Muscle layer of colon (tissue), 2 donors: ENCODE data around the gene NPTX2.
"Not testable (repeated sequence)": the region's sequence is repeated elsewhere in the genome, so short reads cannot be mapped to it uniquely, and the experiment has no call there.

Experiments used
- H3K27ac ChIP-seq: one replicate; pipeline ENCODE4 v1.7.0; 2013; ENCODE audit warnings: low read depth, mild to moderate bottlenecking, low read length, moderate library complexity
- H3K27me3 ChIP-seq, 2 donors: one replicate each; pipeline ENCODE4 v1.7.0; 2013; ENCODE audit warnings: low read length in 2 of 2, mild to moderate bottlenecking in 2 of 2; ENCODE audit not compliant: insufficient read depth in 2 of 2, control insufficient read depth in 1 of 2
- H3K36me3 ChIP-seq: one replicate; pipeline ENCODE4 v1.7.0; 2013; ENCODE audit warnings: mild to moderate bottlenecking, low read length; ENCODE audit not compliant: insufficient read depth
- H3K4me1 ChIP-seq: one replicate; pipeline ENCODE4 v1.7.0; 2013; ENCODE audit warnings: mild to moderate bottlenecking, low read length; ENCODE audit not compliant: insufficient read depth
- H3K4me3 ChIP-seq, 2 donors: one replicate each; pipeline ENCODE4 v1.7.0; 2013; ENCODE audit warnings: low read length in 2 of 2, low read depth in 1 of 2, mild to moderate bottlenecking in 1 of 2, moderate library complexity in 1 of 2
- H3K9ac ChIP-seq: one replicate; pipeline ENCODE4 v1.7.0; 2013; ENCODE audit warnings: low read length
- H3K9me3 ChIP-seq: one replicate; pipeline ENCODE4 v1.7.0; 2013; ENCODE audit warnings: mild to moderate bottlenecking, low read length
- donor health status: abdominal sarcoma.
- donor health status: Adenocarcinoma of cecum.

Gene NPTX2, protein sequence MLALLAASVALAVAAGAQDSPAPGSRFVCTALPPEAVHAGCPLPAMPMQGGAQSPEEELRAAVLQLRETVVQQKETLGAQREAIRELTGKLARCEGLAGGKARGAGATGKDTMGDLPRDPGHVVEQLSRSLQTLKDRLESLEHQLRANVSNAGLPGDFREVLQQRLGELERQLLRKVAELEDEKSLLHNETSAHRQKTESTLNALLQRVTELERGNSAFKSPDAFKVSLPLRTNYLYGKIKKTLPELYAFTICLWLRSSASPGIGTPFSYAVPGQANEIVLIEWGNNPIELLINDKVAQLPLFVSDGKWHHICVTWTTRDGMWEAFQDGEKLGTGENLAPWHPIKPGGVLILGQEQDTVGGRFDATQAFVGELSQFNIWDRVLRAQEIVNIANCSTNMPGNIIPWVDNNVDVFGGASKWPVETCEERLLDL

DNA sequence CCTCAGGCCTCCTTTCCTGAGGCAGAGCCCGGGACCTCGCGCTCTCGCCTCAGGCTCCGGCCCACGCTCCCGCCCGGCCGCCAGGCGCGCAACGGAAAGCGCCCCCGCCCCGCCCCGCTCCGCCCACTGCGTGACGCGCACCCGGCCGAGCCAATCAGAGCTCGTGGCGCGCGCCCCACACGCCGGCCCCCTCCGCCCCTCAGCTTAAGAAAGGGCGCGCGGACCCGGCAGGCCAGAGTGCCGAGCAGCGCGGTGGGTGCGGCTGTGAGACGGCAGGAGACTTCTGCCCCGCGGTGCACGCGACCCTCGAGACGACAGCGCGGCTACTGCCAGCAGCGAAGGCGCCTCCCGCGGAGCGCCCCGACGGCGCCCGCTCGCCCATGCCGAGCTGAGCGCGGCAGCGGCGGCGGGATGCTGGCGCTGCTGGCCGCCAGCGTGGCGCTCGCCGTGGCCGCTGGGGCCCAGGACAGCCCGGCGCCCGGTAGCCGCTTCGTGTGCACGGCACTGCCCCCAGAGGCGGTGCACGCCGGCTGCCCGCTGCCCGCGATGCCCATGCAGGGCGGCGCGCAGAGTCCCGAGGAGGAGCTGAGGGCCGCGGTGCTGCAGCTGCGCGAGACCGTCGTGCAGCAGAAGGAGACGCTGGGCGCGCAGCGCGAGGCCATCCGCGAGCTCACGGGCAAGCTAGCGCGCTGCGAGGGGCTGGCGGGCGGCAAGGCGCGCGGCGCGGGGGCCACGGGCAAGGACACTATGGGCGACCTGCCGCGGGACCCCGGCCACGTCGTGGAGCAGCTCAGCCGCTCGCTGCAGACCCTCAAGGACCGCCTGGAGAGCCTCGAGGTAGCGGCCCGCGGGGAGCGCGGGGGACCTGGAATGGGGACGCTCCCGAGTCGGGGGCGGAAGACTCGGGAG, at the start of gene NPTX2:
TSS of gene NPTX2 (plus strand) at position 235 of the 909 bp plus-strand sequence. CDS start at position 412, 177 bp downstream.
- H3K4me3 ChIP-seq, result no peak within 1 kb of the TSS
- H3K36me3 ChIP-seq, result no peaks in the 10 kb centered on the region
- H3K9ac ChIP-seq, result no peak within 1 kb of the TSS
- peaks cover 0 to 17% of the 10 kb centered on the region in 2 donors for H3K27me3 ChIP-seq
- no peaks in the 10 kb centered on the region for H3K4me1 ChIP-seq
- H3K27ac ChIP-seq, result no peak within 1 kb of the TSS
- no peaks in the 10 kb centered on the region for H3K9me3 ChIP-seq

DNA sequence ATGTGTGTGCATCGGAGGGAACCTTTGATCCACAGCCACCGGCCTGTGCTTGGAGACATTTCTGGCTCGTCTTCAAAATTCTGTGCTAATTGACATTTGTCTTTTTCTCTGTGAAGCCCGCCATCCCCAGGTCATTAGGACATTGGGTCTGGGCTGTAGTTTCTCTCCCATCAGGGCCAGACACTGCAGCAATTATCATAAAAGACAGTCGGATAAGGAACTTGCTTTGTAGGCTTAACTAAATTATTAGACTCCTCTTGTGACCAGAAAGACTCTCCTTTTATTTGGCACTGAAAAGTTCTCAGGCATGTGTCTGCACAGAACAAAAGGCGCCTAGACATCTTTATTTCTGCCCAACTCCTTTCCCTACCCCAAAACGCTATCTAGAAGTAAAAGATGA, 49.1 kb upstream of the NPTX2 start:
- H3K27ac ChIP-seq, result no peak overlapping the region
- H3K4me1 ChIP-seq, result no peaks in the 10 kb centered on the region
- H3K36me3 ChIP-seq, result no peaks in the 10 kb centered on the region
- H3K9ac ChIP-seq, result no peak overlapping the region
- no peaks in the 10 kb centered on the region for H3K9me3 ChIP-seq
- H3K4me3 ChIP-seq, result no peak overlapping the region
- H3K27me3 ChIP-seq, result no peaks in the 10 kb centered on the region

DNA sequence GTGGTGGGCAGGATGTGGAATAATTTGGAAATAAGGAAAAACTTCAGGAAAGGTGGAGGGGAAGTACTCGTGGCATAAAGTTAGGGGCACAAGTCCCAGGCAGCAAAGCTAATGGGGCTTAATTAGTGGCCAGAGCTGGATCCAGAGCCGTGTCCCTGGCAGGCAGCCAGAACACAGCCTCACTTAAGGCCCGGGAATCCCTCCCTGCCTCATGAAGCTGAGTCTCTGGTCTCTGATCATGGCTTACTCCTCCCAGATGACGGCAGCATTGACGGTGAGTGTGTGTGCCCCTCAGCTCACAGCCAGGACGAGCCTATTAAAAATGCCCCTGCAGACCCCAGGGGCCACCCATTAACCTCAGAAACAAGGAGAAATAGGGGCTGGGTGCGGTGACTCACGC, 48.2 kb upstream of the NPTX2 start:
- no peak overlapping the region for H3K4me3 ChIP-seq
- H3K9me3 ChIP-seq, result no peaks in the 10 kb centered on the region
- no peaks in the 10 kb centered on the region for H3K27me3 ChIP-seq
- no peak overlapping the region for H3K27ac ChIP-seq
- H3K4me1 ChIP-seq, result no peaks in the 10 kb centered on the region
- H3K36me3 ChIP-seq, result no peaks in the 10 kb centered on the region
- H3K9ac ChIP-seq, result no peak overlapping the region

DNA sequence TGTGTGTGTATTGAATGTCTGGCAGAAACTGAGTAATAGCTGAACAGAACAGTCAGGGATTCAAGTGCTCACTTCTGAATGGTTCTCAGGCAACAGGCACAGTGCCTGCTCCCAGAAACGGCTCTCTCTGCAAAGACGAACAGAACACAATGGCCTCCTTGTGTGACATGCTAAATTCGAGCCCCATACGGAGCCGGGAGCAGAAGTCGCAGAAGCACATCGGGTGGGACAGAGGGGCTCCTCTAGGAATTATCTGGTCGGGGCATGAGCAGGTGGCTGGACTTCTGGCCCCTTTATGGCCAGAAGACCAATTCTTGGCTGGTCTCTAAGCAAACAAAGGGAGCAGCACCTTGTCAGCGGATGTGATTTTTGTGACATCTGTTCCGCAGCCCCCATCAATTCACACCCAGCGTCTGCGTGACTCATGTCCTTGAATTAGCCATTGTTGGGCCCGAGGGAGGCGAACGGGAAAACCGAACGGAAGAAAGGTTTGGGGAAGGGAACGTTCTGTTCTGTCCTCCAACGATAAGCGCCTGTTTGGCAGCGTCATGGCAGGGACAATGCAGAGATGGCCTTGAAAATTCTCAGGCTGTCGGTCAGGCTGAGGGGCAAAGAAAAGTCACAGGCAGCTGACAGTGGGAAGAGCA, 47.3 kb upstream of the NPTX2 start:
- Histone ChIP-seq H3K9ac (no peak overlapping the region), H3K36me3 (no peaks in the 10 kb centered on the region), H3K4me1 (no peaks in the 10 kb centered on the region), H3K27ac (no peak overlapping the region), H3K4me3 (no peak overlapping the region), H3K9me3 (no peaks in the 10 kb centered on the region), H3K27me3 (no peaks in the 10 kb centered on the region)

GRCh38 chr7:98571006-98571405, 46.1 kb upstream of the NPTX2 start:
- Histone ChIP-seq H3K9ac (no peak overlapping the region), H3K4me3 (no peak overlapping the region), H3K4me1 (no peaks in the 10 kb centered on the region), H3K36me3 (no peaks in the 10 kb centered on the region), H3K27ac (no peak overlapping the region), H3K9me3 (no peaks in the 10 kb centered on the region), H3K27me3 (no peaks in the 10 kb centered on the region)

DNA sequence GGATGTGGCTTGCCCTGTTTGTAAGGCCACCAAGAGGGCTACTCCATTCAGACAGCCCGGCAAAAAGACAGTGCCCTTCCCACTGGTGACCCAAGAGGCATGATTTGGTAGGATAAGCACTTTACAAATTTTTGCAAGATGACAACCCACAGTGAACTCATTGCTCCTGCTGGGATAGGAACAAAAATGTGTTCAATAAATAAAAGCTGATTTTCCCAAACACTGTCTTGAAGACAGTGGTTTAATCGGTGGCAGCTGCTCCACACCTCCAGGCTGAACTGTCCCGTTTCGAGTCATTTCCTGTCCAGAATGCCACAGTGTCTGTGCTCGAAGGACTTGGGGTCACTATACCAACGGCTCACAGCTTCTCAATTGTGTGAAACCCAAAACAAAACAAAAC, 45.1 kb upstream of the NPTX2 start:
- no peak overlapping the region for H3K9ac ChIP-seq
- H3K9me3 ChIP-seq, result no peaks in the 10 kb centered on the region
- H3K4me3 ChIP-seq, result no peak overlapping the region
- no peaks in the 10 kb centered on the region for H3K27me3 ChIP-seq
- H3K27ac ChIP-seq, result no peak overlapping the region
- H3K4me1 ChIP-seq, result no peaks in the 10 kb centered on the region
- H3K36me3 ChIP-seq, result no peaks in the 10 kb centered on the region

- not testable (repeated sequence) for H3K9me3 ChIP-seq, H3K27me3 ChIP-seq, H3K27ac ChIP-seq
Measured at GRCh38 chr7:98572716-98573115, 44.4 kb upstream of the NPTX2 start.

GRCh38 chr7:98573816-98574215, 43.3 kb upstream of the NPTX2 start:
- Histone ChIP-seq H3K27me3 (no peaks in the 10 kb centered on the region), H3K4me3 (no peak overlapping the region), H3K9ac (no peak overlapping the region), H3K4me1 (no peaks in the 10 kb centered on the region), H3K9me3 (no peaks in the 10 kb centered on the region), H3K27ac (no peak overlapping the region), H3K36me3 (no peaks in the 10 kb centered on the region)

More at GRCh38 chr7:98572716-98573115, 44.4 kb upstream of the NPTX2 start:
- H3K9ac ChIP-seq, H3K36me3 ChIP-seq, H3K4me1 ChIP-seq, H3K4me3 ChIP-seq: not testable (repeated sequence)

GRCh38 chr7:98575878-98576277, 41.2 kb upstream of the NPTX2 start:
- Histone ChIP-seq H3K4me1 (no peaks in the 10 kb centered on the region), H3K36me3 (no peaks in the 10 kb centered on the region), H3K27me3 (no peaks in the 10 kb centered on the region), H3K4me3 (no peak overlapping the region), H3K9me3 (no peaks in the 10 kb centered on the region), H3K9ac (no peak overlapping the region), H3K27ac (no peak overlapping the region)

DNA sequence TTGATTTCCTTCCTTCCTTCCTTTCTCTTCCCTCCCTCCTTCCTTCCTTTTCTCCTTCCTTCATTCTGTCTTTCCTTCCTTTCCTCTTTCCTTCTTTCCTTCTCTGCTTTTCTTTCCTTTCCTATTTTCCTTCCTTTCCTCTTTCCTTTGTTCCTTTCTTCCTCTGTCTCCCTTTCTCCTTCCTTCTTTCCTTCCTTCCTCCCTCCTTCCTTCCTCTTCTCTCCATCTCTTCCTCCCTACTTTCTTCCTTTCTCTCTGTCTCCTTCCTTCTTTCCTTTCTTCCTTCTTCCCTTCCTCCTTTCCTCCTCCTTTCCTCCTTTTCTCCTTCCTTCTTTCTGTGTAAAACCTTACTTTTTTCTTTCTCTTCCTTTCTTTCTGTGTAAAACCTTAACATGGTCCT, 32.3 kb upstream of the NPTX2 start:
- no peak overlapping the region for H3K9ac ChIP-seq
- H3K27me3 ChIP-seq, result no peaks in the 10 kb centered on the region
- H3K27ac ChIP-seq, result no peak overlapping the region
- no peaks in the 10 kb centered on the region for H3K9me3 ChIP-seq
- no peaks in the 10 kb centered on the region for H3K36me3 ChIP-seq
- H3K4me1 ChIP-seq, result no peaks in the 10 kb centered on the region
- H3K4me3 ChIP-seq, result no peak overlapping the region

DNA sequence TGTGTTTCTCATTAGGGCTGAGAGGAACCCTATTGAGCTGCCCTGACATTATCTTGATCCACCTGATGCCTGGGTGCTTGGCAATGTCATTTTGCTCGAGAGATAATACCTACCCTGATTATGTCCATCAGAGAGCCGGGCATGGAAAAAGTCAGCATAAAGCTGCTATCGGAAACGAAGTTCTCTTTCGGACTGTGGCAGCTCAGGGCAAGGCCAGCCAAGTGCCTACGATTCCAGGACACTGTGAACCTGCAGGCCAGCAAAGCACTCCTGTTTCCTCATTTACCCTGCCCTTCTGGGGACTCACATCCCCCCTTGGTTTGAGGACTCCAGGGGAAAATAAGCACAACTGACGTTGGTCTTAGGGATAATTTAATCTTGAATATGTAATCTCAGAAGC, 25.2 kb upstream of the NPTX2 start:
- Histone ChIP-seq H3K27ac (no peak overlapping the region), H3K27me3 (no peaks in the 10 kb centered on the region), H3K4me1 (no peaks in the 10 kb centered on the region), H3K9ac (no peak overlapping the region), H3K4me3 (no peak overlapping the region), H3K9me3 (no peaks in the 10 kb centered on the region), H3K36me3 (no peaks in the 10 kb centered on the region)
